ENCODE data around the gene ALG9. TPM values are rescaled to one million over a fixed set of nuclear protein-coding genes. Genes with fewer than 3 reads are reported as not detected.
"Not testable (repeated sequence)": the region's sequence is repeated elsewhere in the genome, so short reads cannot be mapped to it uniquely, and the experiment has no call there.

The ALG9 gene
- total RNA-seq, 1 donor from 2014 or later: 69.4 TPM

- no peak overlapping the region for H3K4me3 Mint-ChIP-seq (ENCODE audit: unreplicated experiment)
- H3K27me3 Mint-ChIP-seq (ENCODE audit: unreplicated experiment): no peaks in the 10 kb centered on the region
Observed at GRCh38 chr11:111906680-111907079, 35.3 kb upstream of the ALG9 start.

GRCh38 chr11:111905411-111905810, 34.0 kb upstream of the ALG9 start:
- Mint-ChIP-seq H3K27ac (ENCODE audit: unreplicated experiment) (no peak overlapping the region), H3K4me1 (ENCODE audit: low read depth, unreplicated experiment) (peaks cover 2% of the 10 kb centered on the region), H3K4me3 (ENCODE audit: unreplicated experiment) (no peak overlapping the region), H3K9me3 (ENCODE audit: unreplicated experiment) (peaks cover 2% of the 10 kb centered on the region), H3K36me3 (ENCODE audit: unreplicated experiment) (no peaks in the 10 kb centered on the region), H3K27me3 (ENCODE audit: unreplicated experiment) (no peaks in the 10 kb centered on the region)
- TF ChIP-seq CTCF (IDR thresholded peaks at IDR 0.05; ENCODE audit: partially characterized antibody, unreplicated experiment): no peak
- no peak for DNase-seq

More at GRCh38 chr11:111906680-111907079, 35.3 kb upstream of the ALG9 start:
- no peak for DNase-seq
- H3K9me3 Mint-ChIP-seq (ENCODE audit: unreplicated experiment): peaks cover 2% of the 10 kb centered on the region
- no peak overlapping the region for H3K27ac Mint-ChIP-seq (ENCODE audit: unreplicated experiment)
- peaks cover 12% of the 10 kb centered on the region for H3K4me1 Mint-ChIP-seq (ENCODE audit: low read depth, unreplicated experiment)
- H3K36me3 Mint-ChIP-seq (ENCODE audit: unreplicated experiment): peaks cover 5% of the 10 kb centered on the region
- TF ChIP-seq CTCF (IDR thresholded peaks at IDR 0.05; ENCODE audit: partially characterized antibody, unreplicated experiment): no peak

GRCh38 chr11:111886844-111887243, 15.5 kb upstream of the ALG9 start:
- TF ChIP-seq CTCF (IDR thresholded peaks at IDR 0.05; ENCODE audit: partially characterized antibody, unreplicated experiment): no peak
- no peak overlapping the region for H3K27ac Mint-ChIP-seq (ENCODE audit: unreplicated experiment)
- DNase-seq: no peak
- H3K36me3 Mint-ChIP-seq (ENCODE audit: unreplicated experiment): no peaks in the 10 kb centered on the region
- H3K4me1 Mint-ChIP-seq (ENCODE audit: low read depth, unreplicated experiment): no peaks in the 10 kb centered on the region
- H3K9me3 Mint-ChIP-seq (ENCODE audit: unreplicated experiment): no peaks in the 10 kb centered on the region
- H3K4me3 Mint-ChIP-seq (ENCODE audit: unreplicated experiment): no peak overlapping the region
- H3K27me3 Mint-ChIP-seq (ENCODE audit: unreplicated experiment): no peaks in the 10 kb centered on the region

GRCh38 chr11:111886032-111886431, 14.7 kb upstream of the ALG9 start:
- Mint-ChIP-seq H3K4me3 (ENCODE audit: unreplicated experiment) (no peak overlapping the region), H3K9me3 (ENCODE audit: unreplicated experiment) (no peaks in the 10 kb centered on the region), H3K27me3 (ENCODE audit: unreplicated experiment) (no peaks in the 10 kb centered on the region), H3K27ac (ENCODE audit: unreplicated experiment) (no peak overlapping the region), H3K4me1 (ENCODE audit: low read depth, unreplicated experiment) (no peaks in the 10 kb centered on the region), H3K36me3 (ENCODE audit: unreplicated experiment) (no peaks in the 10 kb centered on the region)
- TF ChIP-seq CTCF (IDR thresholded peaks at IDR 0.05; ENCODE audit: partially characterized antibody, unreplicated experiment): no peak
- no peak for DNase-seq

- DNase-seq; H3K27ac Mint-ChIP-seq (ENCODE audit: unreplicated experiment); H3K36me3 Mint-ChIP-seq (ENCODE audit: unreplicated experiment); H3K4me1 Mint-ChIP-seq (ENCODE audit: low read depth, unreplicated experiment); H3K27me3 Mint-ChIP-seq (ENCODE audit: unreplicated experiment); H3K9me3 Mint-ChIP-seq (ENCODE audit: unreplicated experiment); H3K4me3 Mint-ChIP-seq (ENCODE audit: unreplicated experiment): not testable (repeated sequence)
Observed at GRCh38 chr11:111885053-111885452, 13.7 kb upstream of the ALG9 start.

GRCh38 chr11:111882202-111882601, 10.8 kb upstream of the ALG9 start:
- Mint-ChIP-seq H3K4me1 (ENCODE audit: low read depth, unreplicated experiment) (peaks cover 7% of the 10 kb centered on the region), H3K27ac (ENCODE audit: unreplicated experiment) (no peak overlapping the region), H3K4me3 (ENCODE audit: unreplicated experiment) (no peak overlapping the region), H3K27me3 (ENCODE audit: unreplicated experiment) (peaks cover 6% of the 10 kb centered on the region), H3K9me3 (ENCODE audit: unreplicated experiment) (no peaks in the 10 kb centered on the region), H3K36me3 (ENCODE audit: unreplicated experiment) (no peaks in the 10 kb centered on the region)
- TF ChIP-seq CTCF (IDR thresholded peaks at IDR 0.05; ENCODE audit: partially characterized antibody, unreplicated experiment): no peak
- DNase-seq: no peak

Data from glutamatergic neuron (in vitro differentiated cells).